Endothelial cell of umbilical vein (primary cell): Measurements from ENCODE around the gene ANP32A. TPM values are rescaled to one million over a fixed set of nuclear protein-coding genes. Genes with fewer than 3 reads are reported as not detected.

ENCODE experiments used
- BruUV-seq: library from RNA; stranded (reverse); fragments of 400-500 nt; replicated peaks from 2 replicates; lab custom pipeline; 2021; lab: Mats Ljungman, UMichigan
- CTCF ChIA-PET: fragments of 300-600, 350-600 bp; sonication (Branson Sonifier 250); formaldehyde crosslinking; loops from one replicate; lab custom pipeline; 2021; ENCODE audit warnings: antibody characterized with exemption, inconsistent platforms; lab: Charles Lee
- POLR2A ChIA-PET: fragments of 300-600, 350-600 bp; sonication (Branson Sonifier 250); formaldehyde crosslinking; loops from one replicate; lab custom pipeline; 2021; ENCODE audit warnings: antibody characterized with exemption, inconsistent platforms; lab: Charles Lee
- DNase-seq: peaks from one replicate; pipeline ENCODE4 v3.0.0-alpha.2; 2011; ENCODE audit warnings: low read depth, low spot score
- FAIRE-seq: peaks from 2 replicates; lab custom pipeline; 2011; peaks lifted over from hg19 to GRCh38; lab: Jason Lieb, UNC
- H2AFZ ChIP-seq: 2 replicates; pipeline ENCODE4 v1.6.0; 2012; ENCODE audit warnings: low read depth, low read length, control low read depth, inconsistent platforms
- H3K27ac ChIP-seq: 2 replicates; pipeline ENCODE4 v1.5.1; 2011; ENCODE audit warnings: low read depth, mild to moderate bottlenecking, control low read depth, low read length, moderate library complexity; ENCODE audit not compliant: insufficient read depth
- H3K27me3 ChIP-seq, 2 experiments: 2 replicates each; pipeline versions ENCODE4 v1.6.0 to v1.6.1; 2011; ENCODE audit warnings: low read length in 2 of 2, mixed read lengths in 1 of 2; ENCODE audit not compliant: control insufficient read depth in 2 of 2, insufficient read depth in 2 of 2
- H3K36me3 ChIP-seq, 2 experiments: 2 replicates in 1 of 2; 3 replicates in 1 of 2; pipeline ENCODE4 v1.5.1; 2011; ENCODE audit warnings: low read length in 2 of 2, mild to moderate bottlenecking in 1 of 2, moderate library complexity in 1 of 2; ENCODE audit not compliant: control insufficient read depth in 2 of 2, insufficient read depth in 2 of 2; ENCODE audit errors: extremely low read depth in 1 of 2
- H3K4me1 ChIP-seq: 3 replicates; pipeline ENCODE4 v1.5.1; 2011; ENCODE audit warnings: mild to moderate bottlenecking, low read length; ENCODE audit not compliant: control insufficient read depth, insufficient read depth; ENCODE audit errors: extremely low read depth
- H3K4me2 ChIP-seq: 2 replicates; pipeline ENCODE4 v1.6.1; 2011; ENCODE audit warnings: low read length, control low read depth, mixed read lengths; ENCODE audit not compliant: insufficient read depth
- H3K4me3 ChIP-seq, 3 experiments: fragments of 200-600 bp in 1 of 3; sonication (generic), shearing (Covaris generic) in 1 of 3; replicated peaks in 1 of 3; 2 replicates each; pipeline ENCODE4 v1.5.1; 2011 to 2016; ENCODE audit warnings: control low read depth in 3 of 3, low read length in 3 of 3, mild to moderate bottlenecking in 2 of 3, inconsistent platforms in 1 of 3, low read depth in 1 of 3, moderate library complexity in 1 of 3; ENCODE audit not compliant: insufficient read depth in 1 of 3
- H3K79me2 ChIP-seq: 2 replicates; pipeline ENCODE4 v1.6.0; 2012; ENCODE audit warnings: low read length, inconsistent platforms; ENCODE audit not compliant: control insufficient read depth, insufficient read depth
- H3K9ac ChIP-seq: replicated peaks from 2 replicates; pipeline ENCODE3; 2011; ENCODE audit warnings: low read length, control low read depth; ENCODE audit not compliant: insufficient read depth; ENCODE audit errors: extremely low read depth
- H3K9me1 ChIP-seq: replicated peaks from 3 replicates; pipeline ENCODE4 v1.6.0; 2011; ENCODE audit warnings: mild to moderate bottlenecking, low read length; ENCODE audit not compliant: control insufficient read depth, insufficient read depth; ENCODE audit errors: extremely low read depth
- H3K9me3 ChIP-seq: replicated peaks from 2 replicates; pipeline ENCODE4 v1.5.1; 2012; ENCODE audit warnings: low read length, inconsistent platforms; ENCODE audit not compliant: control insufficient read depth, insufficient read depth
- H4K20me1 ChIP-seq: replicated peaks from 2 replicates; pipeline ENCODE3; 2011; ENCODE audit warnings: mild to moderate bottlenecking, low read length; ENCODE audit not compliant: control insufficient read depth, insufficient read depth; ENCODE audit errors: extremely low read depth
- CTCF ChIP-seq, 2 donors: IDR thresholded peaks; 1 replicate in 1 of 2; 2 replicates in 1 of 2; pipeline ENCODE4 v1.5.1; 2011; ENCODE audit warnings: low read length in 2 of 2, mild to moderate bottlenecking in 2 of 2, moderate library complexity in 2 of 2, control low read depth in 1 of 2, inconsistent platforms in 1 of 2, low read depth in 1 of 2; ENCODE audit not compliant: insufficient read depth in 1 of 2; ENCODE audit errors: extremely low read depth in 1 of 2
- EZH2 ChIP-seq: IDR thresholded peaks from 2 replicates; pipeline ENCODE4 v1.6.1; 2012; ENCODE audit warnings: borderline replicate concordance, low read depth, mild to moderate bottlenecking, moderate library complexity, low read length, inconsistent platforms; ENCODE audit not compliant: severe bottlenecking
- FOS ChIP-seq: IDR thresholded peaks from 2 replicates; pipeline ENCODE4 v1.6.1; 2011; ENCODE audit warnings: mild to moderate bottlenecking, low read length, moderate library complexity, borderline replicate concordance; ENCODE audit not compliant: insufficient read depth
- GATA2 ChIP-seq: IDR thresholded peaks from 2 replicates; pipeline ENCODE4 v1.7.0; 2011; ENCODE audit warnings: low read depth, mild to moderate bottlenecking, moderate library complexity, mixed read lengths, low read length; ENCODE audit not compliant: insufficient read length, insufficient read depth
- JUN ChIP-seq: IDR thresholded peaks from 2 replicates; pipeline ENCODE4 v1.6.1; 2011; ENCODE audit warnings: borderline replicate concordance, low read depth; ENCODE audit not compliant: insufficient read length, insufficient read depth
- MAX ChIP-seq: IDR thresholded peaks from 2 replicates; pipeline ENCODE4 v1.6.1; 2011; ENCODE audit not compliant: insufficient read depth, insufficient read length
- MYC ChIP-seq: IDR thresholded peaks from one replicate; pipeline ENCODE4 v1.6.1; 2011; ENCODE audit warnings: mild to moderate bottlenecking, low read depth, low read length
- POLR2A ChIP-seq: IDR thresholded peaks from 2 replicates; pipeline ENCODE4 v1.6.1; 2012; ENCODE audit warnings: low read depth, mild to moderate bottlenecking, control low read depth, low read length
- POLR2AphosphoS5 ChIP-seq: IDR thresholded peaks from 2 replicates; pipeline ENCODE4 v1.6.1; 2012; ENCODE audit warnings: low read depth, mild to moderate bottlenecking, control low read depth, low read length, moderate library complexity; ENCODE audit not compliant: insufficient read depth
- dilution Hi-C: fragments of 300-500 bp; cut with MboI; formaldehyde crosslinking; loops from one replicate; pipeline ENCODE4 v1.15.0; 2019; ENCODE audit warnings: low sequenced_read_pairs; ENCODE audit not compliant: extremely low pct_ligation_motif_present
- intact Hi-C: fragments of 100-400 bp; cut with micrococcal nuclease; formaldehyde crosslinking; loops from one replicate; pipeline ENCODE4 v1.10.0; 2022
- polyA plus RNA-seq, 4 experiments: library from polyadenylated mRNA; depleted of rRNA in 3 of 4; stranded (reverse) in 3 of 4; unstranded in 1 of 4; fragments of >200 nt; gene quantifications; 2 replicates each; pipeline versions ENCODE4 v1.2.1 to v1.2.3, GENCODE V29; 2011 to 2012; ENCODE audit warnings: missing spikeins in 1 of 4
- total RNA-seq: library from RNA; stranded (reverse); gene quantifications from 2 replicates; pipeline ENCODE4 v1.2.3, GENCODE V29; 2021

The ANP32A gene
- total and polyA plus RNA-seq, 2 donors (not counting 3 experiments of a cell fraction or from before 2014, with no cell fraction given) = 37.9 to 169 TPM

- no peaks in the 10 kb centered on the region for H3K9me3 ChIP-seq
- intact Hi-C loops = loop anchor here (5.0 kb wide), 1 partner anchor 271 kb away; no protein-coding TSS in a partner anchor
- H3K4me2 ChIP-seq = no peak overlapping the region
- no peak overlapping the region for H3K4me3 ChIP-seq
- H3K79me2 ChIP-seq = peaks cover 19% of the 10 kb centered on the region
- H3K36me3 ChIP-seq = no peaks in the 10 kb centered on the region
- DNase-seq = no peak
- H3K27ac ChIP-seq = no peak overlapping the region
- no peak for FAIRE-seq
- H3K27me3 ChIP-seq = peaks cover 0 to 6% of the 10 kb centered on the region in 2 experiments
- H3K4me1 ChIP-seq = peaks cover 10% of the 10 kb centered on the region
- H2AFZ ChIP-seq = no peak overlapping the region
- no TSS peak for BruUV-seq
- no peak overlapping the region for H3K9ac ChIP-seq
- no peaks in the 10 kb centered on the region for H4K20me1 ChIP-seq
- POLR2A ChIA-PET = no interaction called here
- dilution Hi-C loops = no loop called here
- H3K9me1 ChIP-seq = no peaks in the 10 kb centered on the region
- TF ChIP-seq JUN (no peak), MYC (no peak), FOS (no peak), POLR2A (no peak), MAX (no peak), CTCF (IDR thresholded peaks at IDR 0.05; ENCODE audit: extremely low read depth in 1 of 2, insufficient read depth in 1 of 2, low read depth in 1 of 2, low read length in 2 of 2) (no peak), EZH2 (no peak), GATA2 (no peak), POLR2AphosphoS5 (no peak)
- CTCF ChIA-PET = interaction anchor here (1.2 to 1.4 kb wide), 2 partner anchors 11 to 93 kb away, joined by 3 read pairs; no protein-coding TSS in a partner anchor
These were observed 2.9 kb upstream of the ANP32A start for GRCh38 chr15:68823561-68823960.
